NCI-H774 (cell line): Measurements from ENCODE around the gene EOLA1.
"Not testable (repeated sequence)": the region's sequence is repeated elsewhere in the genome, so short reads cannot be mapped to it uniquely, and the experiment has no call there.

Experiments
- DNase-seq: peaks from one replicate; lab custom pipeline; 2025; lab: John Stamatoyannopoulos, UW

EOLA1 gene

GRCh38 chrX:149513825-149514428 lies 26.9 kb upstream of the EOLA1 start:
- no peak for DNase-seq

- DNase-seq, result no peak
Measured at GRCh38 chrX:149515954-149516602, 24.7 kb upstream of the EOLA1 start.

GRCh38 chrX:149516604-149517003 lies 24.2 kb upstream of the EOLA1 start:
- DNase-seq, result no peak

- no peak for DNase-seq
Measured at GRCh38 chrX:149517308-149517707, 23.5 kb upstream of the EOLA1 start.

GRCh38 chrX:149518236-149518635 lies 22.6 kb upstream of the EOLA1 start:
- DNase-seq, result no peak

GRCh38 chrX:149520636-149521277 lies 20.1 kb upstream of the EOLA1 start:
- DNase-seq, result not testable (repeated sequence)

- DNase-seq, result no peak
Measured at GRCh38 chrX:149521438-149521837, 19.4 kb upstream of the EOLA1 start.

- DNase-seq, result no peak
Measured at GRCh38 chrX:149522916-149523315, 17.9 kb upstream of the EOLA1 start.

GRCh38 chrX:149525389-149525788 lies 15.4 kb upstream of the EOLA1 start:
- peak; percentile 48 for DNase-seq

GRCh38 chrX:149525903-149526302 lies 14.9 kb upstream of the EOLA1 start:
- not testable (repeated sequence) for DNase-seq

- not testable (repeated sequence) for DNase-seq
Measured at GRCh38 chrX:149526318-149527033, 14.3 kb upstream of the EOLA1 start.

- DNase-seq, result peak; percentile 12
Measured at GRCh38 chrX:149527705-149528104, 13.1 kb upstream of the EOLA1 start.

GRCh38 chrX:149528381-149528780 lies 12.4 kb upstream of the EOLA1 start:
- no peak for DNase-seq

- DNase-seq, result no peak
Measured at GRCh38 chrX:149531599-149531998, 9.2 kb upstream of the EOLA1 start.

GRCh38 chrX:149532868-149533267 lies 7.9 kb upstream of the EOLA1 start:
- DNase-seq, result not testable (repeated sequence)

GRCh38 chrX:149533999-149534398 lies 6.8 kb upstream of the EOLA1 start:
- DNase-seq, result not testable (repeated sequence)

GRCh38 chrX:149534926-149535602 lies 5.7 kb upstream of the EOLA1 start:
- not testable (repeated sequence) for DNase-seq

- DNase-seq, result not testable (repeated sequence)
Measured at GRCh38 chrX:149537474-149537873, 3.3 kb upstream of the EOLA1 start.

- DNase-seq, result peak; percentile 96
Measured at GRCh38 chrX:149539283-149540130, 1.3 kb upstream of the EOLA1 start.

GRCh38 chrX:149540131-149540620 lies 636 bp upstream of the EOLA1 start:
- peak; percentile 87 for DNase-seq

GRCh38 chrX:149541521-149542047 lies 772 bp downstream of the EOLA1 start:
- no peak for DNase-seq
